Endodermal cell (in vitro differentiated cells): Measurements from ENCODE around the gene MIPOL1. TPM values are rescaled to one million over a fixed set of nuclear protein-coding genes. Genes with fewer than 3 reads are reported as not detected.
"Not testable (repeated sequence)": the region's sequence is repeated elsewhere in the genome, so short reads cannot be mapped to it uniquely, and the experiment has no call there.

ENCODE experiments used
- DNase-seq: peaks from one replicate; pipeline ENCODE4 v3.0.0-alpha.2; 2017
- H3K27ac ChIP-seq: 2 replicates; pipeline ENCODE4 v1.5.1; 2013; ENCODE audit warnings: mild to moderate bottlenecking, low read depth, low read length, moderate library complexity
- H3K27me3 ChIP-seq: 2 replicates; pipeline ENCODE4 v1.6.1; 2013; ENCODE audit warnings: mild to moderate bottlenecking, low read length, moderate library complexity; ENCODE audit not compliant: insufficient read depth, control insufficient read depth, poor library complexity, severe bottlenecking
- H3K36me3 ChIP-seq: 2 replicates; pipeline ENCODE4 v1.7.0; 2013; ENCODE audit warnings: mild to moderate bottlenecking, low read length, moderate library complexity; ENCODE audit not compliant: control insufficient read depth, insufficient read depth
- H3K4me1 ChIP-seq: one replicate; pipeline ENCODE4 v1.7.0; 2013; ENCODE audit warnings: low read length; ENCODE audit not compliant: control insufficient read depth, insufficient read depth
- H3K4me3 ChIP-seq: 2 replicates; pipeline ENCODE4 v1.5.1; 2013; ENCODE audit warnings: mild to moderate bottlenecking, low read length, moderate library complexity
- H3K9ac ChIP-seq: 2 replicates; pipeline ENCODE4 v1.6.1; 2013; ENCODE audit warnings: mild to moderate bottlenecking, low read length, moderate library complexity; ENCODE audit not compliant: poor library complexity, severe bottlenecking; ENCODE audit errors: extremely low read depth
- H3K9me3 ChIP-seq: 2 replicates; pipeline ENCODE4 v1.6.1; 2013; ENCODE audit warnings: mild to moderate bottlenecking, low read length, moderate library complexity; ENCODE audit not compliant: control insufficient read depth
- H3K27ac Mint-ChIP-seq: 2 replicates; pipeline ENCODE4 v1.8.0; 2020; ENCODE audit warnings: mixed read lengths
- H3K27me3 Mint-ChIP-seq: 2 replicates; pipeline ENCODE4 v1.8.0; 2021; ENCODE audit warnings: mild to moderate bottlenecking, mixed read lengths; ENCODE audit not compliant: insufficient read depth
- H3K36me3 Mint-ChIP-seq: 2 replicates; pipeline ENCODE4 v1.8.0; 2020; ENCODE audit warnings: low read depth, mixed read lengths
- H3K4me1 Mint-ChIP-seq: 2 replicates; pipeline ENCODE4 v1.8.0; 2020; ENCODE audit warnings: mixed read lengths
- H3K4me3 Mint-ChIP-seq: 2 replicates; pipeline ENCODE4 v1.8.0; 2020; ENCODE audit warnings: mild to moderate bottlenecking, moderate library complexity, mixed read lengths
- H3K9me3 Mint-ChIP-seq: 2 replicates; pipeline ENCODE4 v1.8.0; 2020; ENCODE audit warnings: mild to moderate bottlenecking, mixed read lengths
- WGBS, 2 experiments: methylation state at CpG; one replicate each; pipeline versions ENCODE4 v1.1.5 to v1.1.7; 2013; ENCODE audit warnings: missing lambda C conversion rate in 2 of 2, mixed read lengths in 1 of 2; ENCODE audit not compliant: insufficient coverage in 1 of 2, insufficient read length in 1 of 2; 5-methylcytosine and 5-hydroxymethylcytosine counted together
- total RNA-seq, 2 donors: library from RNA; stranded (reverse); fragmentation: NEBNext Ultra II Directional in 1 of 2; extraction: Animal tissue kit (Norgen Biotek cat#: 25700) in 1 of 2; gene quantifications; 2 replicates in 1 of 2; 3 replicates in 1 of 2; pipeline ENCODE4 v1.2.1, GENCODE V29; 2021
- TF ChIP-seq, protein P1 (sequence below): fragments of 200-600 bp; sonication (generic); conservative IDR thresholded peaks from 2 replicates; pipeline ENCODE4 v1.5.0; 2021; ENCODE audit warnings: antibody characterized with exemption, mild to moderate bottlenecking

MIPOL1 gene
- total RNA-seq, 2 donors from 2014 or later: 22.0 to 28.5 TPM

DNA sequence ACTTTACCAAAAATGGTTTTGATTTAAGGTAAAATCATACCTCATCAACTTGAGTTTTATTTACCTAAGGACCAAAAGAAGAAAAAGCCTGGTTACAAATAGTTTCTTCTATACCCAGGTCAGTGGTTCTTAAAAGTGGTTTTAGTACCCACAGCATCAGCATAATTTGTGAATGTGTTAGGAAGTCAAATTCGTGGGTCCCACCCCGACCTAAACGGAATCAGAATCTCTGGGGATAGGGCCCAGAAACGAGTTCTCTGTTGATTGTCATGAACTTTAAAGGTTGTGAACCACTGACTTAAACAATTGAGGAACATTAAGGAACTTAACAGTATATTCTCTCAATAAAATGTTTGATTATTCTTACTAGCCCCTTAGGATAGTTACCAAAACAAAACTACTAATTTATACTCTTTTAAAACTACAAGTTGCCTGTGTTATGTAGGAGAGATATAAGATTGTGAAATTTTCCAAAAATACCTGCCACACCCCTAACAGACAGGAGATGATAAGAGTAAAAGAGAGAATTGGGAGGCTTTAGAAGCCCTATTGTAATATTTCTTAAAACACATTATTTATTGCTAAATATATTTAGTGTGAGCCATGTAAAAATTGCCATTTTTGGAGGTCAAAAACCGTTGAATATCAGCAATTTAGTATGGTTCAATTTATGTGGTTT lies 24.7 kb upstream of the MIPOL1 start:
- peak overlapping the region; percentile 86 for H3K4me3 Mint-ChIP-seq
- H3K27ac ChIP-seq: peak overlapping the region; percentile 91
- DNase-seq: no peak
- peaks cover 5% of the 10 kb centered on the region for H3K27me3 Mint-ChIP-seq
- no peaks in the 10 kb centered on the region for H3K4me1 ChIP-seq
- 60 to 68% methylated on average over 3 to 5 of the region's 5 CpGs for whole genome bisulfite sequencing, 2 experiments
- H3K36me3 ChIP-seq: no peaks in the 10 kb centered on the region
- TF ChIP-seq, protein P1, sequence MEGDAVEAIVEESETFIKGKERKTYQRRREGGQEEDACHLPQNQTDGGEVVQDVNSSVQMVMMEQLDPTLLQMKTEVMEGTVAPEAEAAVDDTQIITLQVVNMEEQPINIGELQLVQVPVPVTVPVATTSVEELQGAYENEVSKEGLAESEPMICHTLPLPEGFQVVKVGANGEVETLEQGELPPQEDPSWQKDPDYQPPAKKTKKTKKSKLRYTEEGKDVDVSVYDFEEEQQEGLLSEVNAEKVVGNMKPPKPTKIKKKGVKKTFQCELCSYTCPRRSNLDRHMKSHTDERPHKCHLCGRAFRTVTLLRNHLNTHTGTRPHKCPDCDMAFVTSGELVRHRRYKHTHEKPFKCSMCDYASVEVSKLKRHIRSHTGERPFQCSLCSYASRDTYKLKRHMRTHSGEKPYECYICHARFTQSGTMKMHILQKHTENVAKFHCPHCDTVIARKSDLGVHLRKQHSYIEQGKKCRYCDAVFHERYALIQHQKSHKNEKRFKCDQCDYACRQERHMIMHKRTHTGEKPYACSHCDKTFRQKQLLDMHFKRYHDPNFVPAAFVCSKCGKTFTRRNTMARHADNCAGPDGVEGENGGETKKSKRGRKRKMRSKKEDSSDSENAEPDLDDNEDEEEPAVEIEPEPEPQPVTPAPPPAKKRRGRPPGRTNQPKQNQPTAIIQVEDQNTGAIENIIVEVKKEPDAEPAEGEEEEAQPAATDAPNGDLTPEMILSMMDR: no peak
- H3K9me3 ChIP-seq: no peaks in the 10 kb centered on the region
- no peaks in the 10 kb centered on the region for H3K9me3 Mint-ChIP-seq
- peak overlapping the region; percentile 91 for H3K9ac ChIP-seq
- H3K27me3 ChIP-seq: no peaks in the 10 kb centered on the region
- H3K27ac Mint-ChIP-seq: no peak overlapping the region
- peak overlapping the region; percentile 87 for H3K4me3 ChIP-seq
- H3K36me3 Mint-ChIP-seq: no peaks in the 10 kb centered on the region
- H3K4me1 Mint-ChIP-seq: peaks cover 10% of the 10 kb centered on the region

DNA sequence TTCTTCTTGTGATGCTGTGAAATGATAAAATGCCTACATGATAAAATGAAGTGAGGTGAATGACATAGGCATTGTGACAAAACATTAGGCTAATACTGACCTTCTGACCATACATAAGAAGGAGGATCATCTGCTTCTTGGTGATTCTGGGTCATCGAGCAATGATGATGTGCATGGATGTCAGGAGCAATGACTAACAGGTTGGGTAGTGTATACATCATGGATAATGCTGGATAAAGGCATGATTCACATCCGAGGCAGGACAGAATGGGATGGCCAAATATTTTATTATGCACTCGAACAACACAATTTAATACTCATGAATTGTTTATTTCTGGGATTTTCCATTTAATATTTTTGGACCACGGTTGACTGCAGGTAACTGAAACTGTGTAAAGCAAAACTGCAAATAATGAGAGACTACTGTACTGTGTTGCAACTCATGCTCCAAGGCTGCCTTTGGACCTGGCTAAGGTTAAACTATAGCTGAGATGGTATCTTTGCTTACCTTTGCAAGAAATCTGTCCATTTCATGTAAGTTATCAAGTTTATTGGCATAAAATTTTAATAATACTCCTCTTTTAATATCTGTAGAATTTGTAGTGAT lies 17.7 kb upstream of the MIPOL1 start:
- Mint-ChIP-seq H3K36me3 (no peaks in the 10 kb centered on the region), H3K4me3 (no peak overlapping the region), H3K27me3 (peaks cover 1% of the 10 kb centered on the region), H3K27ac (no peak overlapping the region), H3K9me3 (no peaks in the 10 kb centered on the region), H3K4me1 (no peaks in the 10 kb centered on the region)
- H3K27me3 ChIP-seq: no peaks in the 10 kb centered on the region
- no peak for DNase-seq
- H3K4me3 ChIP-seq: no peak overlapping the region
- WGBS, 2 experiments: 84 to 94% methylated on average over 2 to 4 of the region's 4 CpGs
- H3K4me1 ChIP-seq: no peaks in the 10 kb centered on the region
- H3K9me3 ChIP-seq: no peaks in the 10 kb centered on the region
- H3K27ac ChIP-seq: no peak overlapping the region
- TF ChIP-seq, protein P1: no peak
- no peaks in the 10 kb centered on the region for H3K36me3 ChIP-seq
- H3K9ac ChIP-seq: no peak overlapping the region

DNA sequence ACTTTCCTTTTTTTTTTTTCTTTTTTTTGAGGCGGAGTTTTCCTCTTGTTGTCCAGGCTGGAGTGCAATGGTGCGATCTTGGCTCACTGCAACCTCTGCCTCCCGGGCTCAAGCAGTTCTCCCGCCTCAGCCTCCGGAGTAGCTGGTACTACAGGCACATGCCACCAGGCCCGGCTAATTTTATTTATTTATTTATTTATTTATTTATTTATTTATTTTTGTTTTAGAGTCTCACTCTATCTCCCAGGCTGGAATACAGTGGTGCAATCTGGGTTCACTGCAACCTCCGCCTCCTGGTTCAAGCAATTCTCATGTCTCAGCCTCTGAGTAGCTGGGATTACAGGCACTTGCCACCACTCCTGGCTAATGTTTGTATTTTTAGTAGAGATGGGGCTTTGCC lies 16.9 kb upstream of the MIPOL1 start:
- not testable (repeated sequence) for H3K27me3 ChIP-seq, H3K27ac Mint-ChIP-seq, H3K4me3 ChIP-seq, H3K4me1 Mint-ChIP-seq, H3K36me3 Mint-ChIP-seq, DNase-seq, H3K9ac ChIP-seq, H3K9me3 Mint-ChIP-seq, H3K4me1 ChIP-seq, H3K9me3 ChIP-seq, H3K27ac ChIP-seq, H3K4me3 Mint-ChIP-seq, H3K36me3 ChIP-seq, H3K27me3 Mint-ChIP-seq
- 95 to 100% methylated on average over 1 to 6 of the region's 7 CpGs for WGBS, 2 experiments
